Bone marrow (tissue), 2 donors: ENCODE results near the gene NUF2.
"Not testable (repeated sequence)": the region's sequence is repeated elsewhere in the genome, so short reads cannot be mapped to it uniquely, and the experiment has no call there.

Experiments used
- DNase-seq, 2 donors: peaks; one replicate each; lab custom pipeline; 2025; lab: John Stamatoyannopoulos, UW

Gene NUF2

DNA sequence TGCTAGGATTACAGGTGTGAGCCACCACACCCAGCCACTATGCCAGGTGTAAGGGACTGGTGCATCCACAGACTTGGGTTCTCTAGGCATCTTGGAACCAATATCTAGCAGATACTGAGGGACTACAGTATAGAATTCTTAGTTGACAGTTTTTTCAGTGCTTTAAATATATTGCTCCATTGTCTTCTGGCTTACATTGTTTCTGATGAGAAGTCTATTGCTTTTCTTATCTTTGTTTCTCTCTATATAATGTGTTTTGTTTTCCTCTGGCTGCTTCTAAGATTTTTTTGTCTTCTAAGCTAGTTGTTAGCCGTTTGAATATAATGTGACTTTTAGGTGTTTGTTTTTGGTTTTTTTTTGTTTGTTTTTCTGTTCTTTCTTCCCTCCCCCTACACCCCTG is 13.5 kb downstream of the NUF2 start:
- DNase-seq, result no peak

DNA sequence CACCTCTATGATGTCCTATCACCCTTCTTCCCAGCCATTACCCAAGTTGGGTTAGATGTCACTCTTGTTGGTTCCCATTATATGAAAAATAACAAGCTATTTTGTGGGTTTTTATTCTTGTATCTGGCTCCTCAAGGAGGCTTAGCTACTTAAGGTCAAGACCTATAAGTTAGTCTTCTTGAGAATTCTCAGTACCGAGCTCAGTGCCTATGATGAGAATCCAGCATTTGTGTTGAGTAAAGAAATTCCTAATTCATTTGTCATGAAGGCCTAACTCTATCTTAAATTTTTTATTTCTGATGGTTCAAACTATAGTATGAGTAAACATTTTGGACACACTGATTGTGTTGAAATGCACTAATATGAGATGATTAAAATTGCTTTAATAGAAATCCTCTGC is 15.9 kb downstream of the NUF2 start:
- DNase-seq, result no peak

DNA sequence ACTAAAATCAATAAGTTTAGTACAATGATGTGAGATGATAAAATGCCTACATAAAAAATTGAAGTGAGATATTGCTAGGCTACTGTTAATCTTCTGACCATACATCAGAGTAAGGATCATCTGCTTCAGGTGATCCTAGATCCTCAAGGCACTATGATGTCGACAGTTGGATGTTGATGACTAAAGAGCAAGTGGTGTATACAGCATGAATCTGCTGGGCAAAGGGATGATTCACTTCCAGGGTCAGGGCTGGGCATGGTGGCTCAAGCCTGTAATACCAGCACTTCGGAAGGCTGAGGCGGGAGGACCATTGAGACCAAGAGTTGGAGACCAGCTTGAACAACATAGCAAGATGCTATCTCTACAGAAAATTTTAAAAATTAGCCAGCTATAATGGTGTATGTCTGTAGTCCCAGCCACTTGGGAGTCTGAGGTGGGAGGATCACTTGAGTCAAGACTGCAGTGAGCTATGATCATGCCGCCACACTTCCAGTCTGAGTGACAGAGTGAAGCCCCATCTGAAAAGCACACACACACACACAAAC is 24.6 kb downstream of the NUF2 start:
- no peak for DNase-seq

DNA sequence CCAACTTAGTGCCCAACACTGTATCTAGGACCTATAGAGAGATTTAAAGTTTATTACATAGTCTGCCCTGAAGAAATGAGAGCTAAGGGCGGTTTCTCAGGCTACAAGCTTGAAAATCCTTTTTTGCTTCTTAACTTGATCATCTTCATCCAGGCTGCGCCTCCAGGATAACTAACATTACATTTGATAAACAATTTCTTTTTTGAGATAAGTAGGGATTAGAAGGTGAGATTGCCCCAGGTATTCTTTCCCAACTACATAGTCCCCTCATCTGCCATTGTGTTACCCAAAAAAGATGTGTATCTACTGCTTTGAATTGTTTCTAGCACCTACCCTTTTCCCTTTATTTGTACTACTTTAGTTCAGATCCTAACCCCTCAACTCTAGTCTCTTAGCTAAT is 25.4 kb downstream of the NUF2 start:
- DNase-seq, result no peak

DNA sequence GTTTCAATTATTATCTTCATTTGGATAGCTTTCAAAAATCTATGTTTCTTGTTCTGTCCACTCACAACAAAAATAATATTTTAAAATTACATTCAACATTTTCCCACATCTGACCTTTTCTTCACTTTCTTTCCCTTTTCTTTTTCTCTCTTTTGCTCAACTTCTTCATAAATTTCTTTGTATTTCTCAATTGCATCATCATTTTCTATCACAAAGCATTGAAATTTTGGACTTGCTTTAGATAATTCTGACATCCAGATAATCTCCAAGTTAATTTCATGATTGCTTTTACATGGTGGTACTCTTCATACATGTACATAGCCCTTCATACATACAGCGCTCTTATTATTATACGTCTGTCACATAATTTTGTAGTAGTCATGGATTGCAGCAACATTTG is 30.2 kb downstream of the NUF2 start:
- DNase-seq, result no peak

DNA sequence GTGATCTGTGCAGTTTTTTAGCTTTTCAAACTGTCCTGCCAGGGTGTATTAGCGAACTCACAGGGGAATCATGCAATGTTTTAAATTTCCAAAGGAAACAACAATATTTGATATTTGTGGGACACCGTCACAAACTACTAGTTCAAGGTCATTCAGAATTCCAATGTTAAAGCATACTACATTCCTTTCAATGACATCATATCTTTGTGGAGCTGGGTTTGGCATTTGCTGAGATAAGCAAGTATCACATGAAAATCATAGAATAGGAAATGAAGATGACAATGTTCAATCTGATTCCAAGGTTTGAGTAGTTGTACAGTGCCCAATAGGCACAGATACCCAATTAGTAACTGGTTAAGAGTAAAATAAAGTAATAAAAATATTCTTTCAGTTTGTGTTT is 35.6 kb downstream of the NUF2 start:
- DNase-seq, result no peak

DNA sequence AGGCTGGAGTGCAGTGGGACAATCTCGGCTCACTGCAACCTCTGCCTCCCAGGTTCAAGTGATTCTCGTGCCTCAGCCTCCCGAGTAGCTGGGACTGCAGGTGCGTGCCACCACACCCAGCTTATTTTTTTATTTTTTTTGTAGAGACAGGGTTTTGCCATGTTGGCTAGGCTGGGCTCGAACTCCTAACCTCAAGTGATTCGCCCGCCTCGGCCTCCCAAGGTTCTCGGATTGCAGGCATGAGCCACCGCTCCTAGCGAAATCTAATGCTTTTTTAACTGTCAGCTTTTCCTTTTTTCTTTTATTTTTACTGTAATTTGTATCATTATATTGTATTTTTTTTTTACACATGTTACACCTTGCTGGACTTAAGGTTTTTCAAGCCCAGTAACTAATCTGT is 36.4 kb downstream of the NUF2 start:
- DNase-seq, result not testable (repeated sequence)

DNA sequence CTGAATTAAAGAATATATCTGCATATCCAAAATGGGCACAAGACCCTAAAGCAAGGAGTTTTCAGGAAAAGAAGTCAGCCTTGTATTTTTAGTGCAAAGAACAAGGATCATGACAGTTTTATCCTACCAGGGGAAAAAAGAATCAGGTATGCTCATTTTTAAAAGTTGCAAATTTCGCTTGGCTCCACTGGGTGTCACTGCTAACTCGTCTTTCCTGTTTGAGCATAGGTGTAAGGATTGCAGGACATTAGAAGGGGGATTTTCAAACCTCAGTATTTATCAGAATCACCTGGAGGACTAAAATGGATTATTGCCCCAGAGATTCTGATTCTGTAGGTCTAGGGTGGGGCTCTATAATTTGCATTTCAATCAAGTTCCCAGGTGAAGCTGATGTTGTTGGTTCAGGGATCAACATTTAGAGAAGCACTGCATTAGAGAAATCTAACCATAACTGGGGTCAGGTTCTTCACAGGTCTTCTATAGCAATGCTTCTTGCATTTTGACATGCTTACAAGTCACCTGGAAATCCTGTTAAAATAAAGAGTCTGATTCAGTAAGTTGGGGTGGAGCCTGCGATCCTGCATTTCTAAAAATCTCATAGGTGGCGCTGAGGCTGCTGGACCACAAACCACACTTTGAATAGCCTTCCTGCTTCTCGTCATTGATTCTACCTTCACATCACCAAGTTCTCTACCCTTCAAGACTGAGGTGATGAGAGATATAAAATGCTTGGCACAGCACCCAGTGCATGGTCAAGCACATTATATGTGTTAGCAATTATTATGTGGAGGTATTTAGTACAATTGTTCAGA is 39.6 kb downstream of the NUF2 start:
- DNase-seq, result no peak

DNA sequence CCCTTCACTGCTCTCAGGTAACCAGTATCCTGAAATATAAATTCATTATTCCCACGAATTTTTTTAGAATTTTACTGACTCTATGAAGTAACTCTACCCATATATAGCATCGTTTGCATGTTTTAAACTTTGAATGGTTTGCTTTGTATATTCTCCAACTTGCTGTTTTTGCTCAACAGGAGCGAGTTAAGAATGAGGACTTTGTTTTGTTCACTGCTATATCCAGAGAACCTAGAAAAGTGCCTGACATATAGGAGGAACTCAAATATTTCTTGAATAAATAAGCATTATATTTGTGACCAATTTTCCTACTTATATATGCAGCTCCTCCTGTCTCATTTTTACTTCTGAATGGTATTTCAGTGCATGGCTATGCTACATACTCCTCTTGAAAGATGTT is 43.4 kb downstream of the NUF2 start:
- no peak for DNase-seq

DNA sequence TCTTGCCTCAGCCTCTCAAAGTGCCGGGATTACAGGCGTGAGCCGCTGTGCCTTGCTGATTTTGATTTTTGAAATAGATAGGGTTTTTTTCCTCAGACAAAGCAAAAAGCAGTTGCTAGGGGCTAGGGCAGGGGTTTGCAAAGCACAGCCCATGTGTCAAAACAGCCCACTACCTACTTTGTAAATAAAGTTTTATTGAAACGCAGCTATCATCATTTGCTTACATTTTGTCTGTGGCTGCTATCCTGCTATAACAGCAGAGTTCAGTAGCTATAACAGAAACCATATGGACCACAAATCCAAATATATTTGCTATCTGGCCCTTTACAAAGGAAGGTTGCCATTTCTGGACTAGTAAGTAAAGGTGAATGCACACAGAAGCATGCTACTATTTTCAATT is 44.8 kb downstream of the NUF2 start:
- DNase-seq, result no peak

DNA sequence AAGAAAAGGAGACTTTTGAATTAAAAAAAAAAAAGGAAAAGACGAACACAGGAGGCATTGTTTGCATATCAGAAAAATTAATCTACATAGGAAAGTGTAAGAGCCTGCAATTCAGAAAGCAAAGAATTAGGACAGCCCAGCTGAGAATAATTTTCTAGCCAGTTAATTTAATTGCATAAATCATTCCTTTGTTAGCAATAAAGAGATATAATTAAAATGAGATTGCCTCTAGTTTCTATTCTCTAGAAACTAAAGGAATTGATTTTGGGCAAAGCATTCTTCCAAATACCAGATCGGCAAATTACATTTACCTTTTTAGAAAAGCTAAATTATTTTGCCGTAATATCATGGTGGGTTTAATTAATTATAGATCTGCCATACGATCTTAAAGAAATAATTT is 46.0 kb downstream of the NUF2 start:
- no peak for DNase-seq

DNA sequence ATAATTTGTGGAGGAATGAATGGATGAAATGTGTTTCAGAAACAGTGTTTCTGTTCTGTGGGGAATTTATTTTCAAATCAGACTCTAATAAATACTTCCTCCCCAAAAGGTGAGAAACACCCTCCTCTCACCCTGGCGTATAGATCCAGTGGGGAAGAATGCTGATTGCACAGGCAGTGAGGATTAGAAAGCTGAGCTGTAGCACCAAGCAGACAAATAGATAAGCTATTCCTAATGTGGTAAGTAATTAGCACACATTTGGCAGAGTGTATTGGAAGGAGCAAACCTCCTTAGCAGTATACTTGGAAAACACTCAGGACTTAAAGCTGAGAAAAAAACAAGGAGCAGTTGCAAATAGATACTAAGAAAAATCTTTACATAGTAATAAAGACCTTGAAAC is 50.8 kb downstream of the NUF2 start:
- no peak for DNase-seq

DNA sequence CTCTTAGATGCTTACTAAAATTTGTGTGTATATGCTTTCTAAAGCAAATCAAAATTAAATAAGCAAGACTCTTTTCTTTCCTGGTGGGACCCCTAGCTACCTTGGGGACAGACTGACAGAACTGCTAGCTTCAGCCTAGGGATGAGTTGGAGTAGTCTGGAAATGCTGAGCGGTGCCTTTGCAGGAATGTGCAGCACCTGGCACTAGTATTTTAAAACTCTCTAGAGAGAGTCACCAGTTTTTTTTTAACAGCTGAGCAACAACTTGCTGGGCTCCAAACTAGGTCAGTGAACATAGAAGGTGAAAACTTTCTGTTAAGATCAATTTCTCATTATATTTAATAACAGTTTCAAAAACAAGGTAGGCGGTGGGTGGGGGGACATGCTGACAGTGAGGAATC is 56.8 kb downstream of the NUF2 start:
- DNase-seq, result no peak

DNA sequence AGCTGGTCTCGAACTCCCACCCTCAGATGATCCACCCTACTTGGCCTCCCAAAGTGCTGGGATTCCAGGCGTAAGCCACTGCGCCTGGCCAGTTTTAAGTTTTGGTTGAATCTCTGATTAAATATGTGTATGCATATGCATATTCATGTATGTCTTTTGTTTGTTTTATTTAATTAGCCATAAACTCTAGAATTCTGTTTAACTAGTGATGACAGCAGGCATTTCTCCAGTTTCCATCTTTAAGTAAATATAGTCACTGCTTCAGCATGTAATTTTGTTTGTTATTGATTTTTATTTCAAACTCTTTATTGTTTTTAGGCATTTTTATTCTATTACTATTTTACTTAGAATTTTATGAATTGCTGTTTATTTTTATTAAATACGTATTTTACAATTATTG is 58.0 kb downstream of the NUF2 start:
- DNase-seq, result no peak

DNA sequence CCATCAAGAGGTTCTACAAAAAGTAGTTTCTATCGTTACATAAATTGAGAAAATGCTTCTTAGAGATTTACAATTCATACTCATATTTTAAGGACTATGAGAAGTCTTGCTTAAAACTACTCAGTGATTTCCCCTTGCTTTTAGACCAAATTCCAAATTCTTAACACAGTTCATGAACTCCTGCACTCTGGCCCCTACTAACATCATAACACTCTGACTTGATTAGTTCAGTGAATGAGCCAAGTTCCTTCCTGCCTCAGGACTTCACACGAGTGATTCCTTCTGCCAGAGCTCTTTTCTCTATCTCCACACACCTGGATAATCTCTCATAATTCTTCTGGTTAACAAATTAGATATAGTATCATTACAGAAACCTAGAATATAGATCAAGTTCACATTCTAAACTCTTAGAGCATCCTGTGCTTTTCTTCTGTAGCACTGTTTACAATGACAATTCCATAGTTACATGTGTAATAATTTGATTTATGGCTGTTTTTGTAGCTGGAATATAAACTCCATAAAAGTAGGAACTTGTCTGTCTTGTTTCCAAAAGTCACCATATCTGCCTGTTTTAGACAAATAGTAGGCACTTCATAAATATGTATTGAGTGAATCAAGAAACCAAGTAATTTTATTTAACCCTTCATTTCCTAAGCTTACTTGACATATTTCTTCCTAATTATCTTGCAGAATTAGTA is 59.9 kb downstream of the NUF2 start:
- no peak for DNase-seq

DNA sequence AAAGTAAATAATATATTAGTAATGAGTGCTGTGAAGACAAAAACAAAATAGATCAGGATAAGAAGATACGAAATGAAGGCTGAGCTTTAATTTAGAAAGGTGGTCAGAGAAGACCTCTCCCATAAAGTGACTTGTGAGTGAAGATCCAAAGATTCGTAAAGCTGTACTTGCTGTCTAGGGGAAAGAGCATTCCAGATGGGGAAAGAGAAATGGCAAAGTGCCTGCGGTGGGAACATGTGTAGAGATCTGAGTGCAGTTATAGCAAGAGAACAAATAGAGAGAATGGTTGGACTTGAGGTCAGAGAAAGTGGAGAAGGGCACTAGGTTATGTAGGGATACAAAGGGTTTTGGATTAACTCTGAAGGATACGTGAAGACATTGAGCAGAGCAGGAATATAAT is 60.6 kb downstream of the NUF2 start:
- no peak for DNase-seq

DNA sequence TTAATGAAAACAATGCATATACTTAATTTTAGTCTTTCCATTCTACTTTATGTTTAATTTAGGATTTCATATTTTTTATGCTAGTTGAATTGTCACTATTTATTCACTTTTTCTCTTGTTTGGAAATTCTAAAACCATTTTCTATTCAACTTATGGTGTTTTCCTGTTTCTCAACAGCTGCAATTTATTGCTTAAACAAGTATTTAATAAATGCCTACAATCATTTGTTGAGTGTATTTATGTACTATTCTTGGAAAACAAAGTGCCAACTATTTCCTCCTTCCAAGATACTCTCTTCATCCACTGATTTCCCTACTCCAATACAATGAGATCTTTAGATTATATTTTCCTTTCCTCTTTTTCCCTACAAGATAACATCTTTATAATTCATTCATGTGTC is 65.4 kb downstream of the NUF2 start:
- no peak for DNase-seq

DNA sequence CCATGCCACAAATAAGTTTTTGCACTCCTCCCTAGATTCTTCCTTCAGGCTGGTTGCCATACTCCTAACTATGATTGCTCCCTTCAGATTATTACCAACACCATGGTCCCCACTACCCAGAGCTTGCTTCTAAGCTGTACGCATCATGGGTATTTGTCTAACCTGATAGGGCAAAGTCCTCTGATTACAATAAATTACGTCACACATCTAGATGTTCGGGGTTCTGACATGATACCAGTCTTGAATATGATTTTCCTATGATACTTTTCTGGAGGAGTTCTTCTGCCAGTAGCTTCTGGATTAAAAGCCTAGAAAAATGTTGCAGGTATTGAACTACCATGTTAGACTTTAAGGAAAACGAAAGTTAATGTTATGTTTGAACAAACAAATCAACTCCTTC is 67.2 kb downstream of the NUF2 start:
- no peak for DNase-seq

DNA sequence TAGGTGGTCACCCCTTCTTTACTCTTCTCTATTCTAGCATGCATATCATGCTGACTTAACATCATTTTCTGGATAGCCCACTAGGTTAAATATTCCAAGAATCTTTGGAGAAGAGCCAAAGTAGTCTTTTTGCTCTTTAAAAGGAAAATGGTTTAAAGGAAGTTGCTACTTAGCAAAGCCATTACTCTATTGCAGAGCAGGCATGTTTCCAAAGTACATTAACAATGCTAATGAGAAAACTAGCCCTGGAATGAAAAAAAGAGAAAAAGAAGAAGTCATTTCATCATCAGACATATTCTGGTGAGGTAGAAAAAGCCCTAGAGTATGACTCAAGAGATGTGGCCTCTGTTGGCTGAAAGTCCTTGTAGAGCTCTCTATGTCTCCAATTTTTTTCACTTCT is 74.0 kb downstream of the NUF2 start:
- DNase-seq, result no peak

DNA sequence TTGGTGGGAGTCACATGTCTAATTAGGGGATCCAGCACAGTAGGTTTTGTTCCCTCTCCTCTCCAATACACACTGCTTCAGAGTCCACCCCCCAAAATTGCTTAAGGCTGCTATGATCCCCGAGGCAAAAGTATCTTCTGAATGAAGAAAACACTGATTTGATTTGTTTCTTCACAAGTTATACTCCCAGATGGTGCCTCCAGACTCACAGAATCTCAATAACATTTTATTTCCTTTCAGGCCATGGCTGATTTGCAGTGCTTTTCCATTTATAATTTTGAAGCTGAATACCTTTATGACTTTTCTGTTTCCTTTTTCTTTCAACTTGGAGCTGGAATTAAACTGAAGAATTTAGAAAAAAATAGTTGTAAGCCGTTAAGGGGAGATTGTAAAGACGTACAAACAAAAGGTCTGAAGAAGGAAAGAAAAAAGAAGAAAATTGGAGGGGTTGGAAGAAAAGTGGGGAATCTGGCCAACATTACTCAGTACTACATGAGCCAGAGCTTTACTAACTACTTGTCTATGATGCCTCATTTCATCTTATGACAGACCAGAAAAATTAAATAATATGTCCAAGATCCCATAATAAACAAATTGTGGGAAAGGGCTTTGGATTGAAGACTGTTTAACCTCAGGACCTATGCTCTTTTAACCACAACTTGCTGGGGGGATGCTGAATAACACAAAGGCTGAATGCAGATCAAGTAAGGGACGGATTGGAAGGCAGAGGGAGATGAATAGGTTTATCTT is 75.9 kb downstream of the NUF2 start:
- DNase-seq, result no peak

DNA sequence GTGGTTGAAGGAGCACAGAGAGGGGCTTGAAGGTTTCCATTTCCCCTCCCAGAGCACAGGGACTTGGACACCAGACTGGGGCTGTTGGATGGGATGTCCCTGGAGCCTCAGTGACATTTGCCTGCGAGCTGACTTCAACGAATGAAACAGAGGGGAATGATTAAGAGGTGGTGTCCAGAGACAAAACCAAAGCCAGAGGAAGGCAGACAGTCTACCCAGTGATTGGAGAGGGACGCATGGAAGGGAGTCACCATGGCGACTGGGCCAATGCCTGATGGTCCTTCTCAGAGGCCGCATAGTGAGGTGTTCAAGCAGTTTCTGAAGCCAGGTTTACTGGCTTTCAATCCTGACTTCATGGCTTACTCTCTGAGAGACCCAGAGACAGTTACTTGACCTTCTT is 77.2 kb downstream of the NUF2 start:
- DNase-seq, result no peak

DNA sequence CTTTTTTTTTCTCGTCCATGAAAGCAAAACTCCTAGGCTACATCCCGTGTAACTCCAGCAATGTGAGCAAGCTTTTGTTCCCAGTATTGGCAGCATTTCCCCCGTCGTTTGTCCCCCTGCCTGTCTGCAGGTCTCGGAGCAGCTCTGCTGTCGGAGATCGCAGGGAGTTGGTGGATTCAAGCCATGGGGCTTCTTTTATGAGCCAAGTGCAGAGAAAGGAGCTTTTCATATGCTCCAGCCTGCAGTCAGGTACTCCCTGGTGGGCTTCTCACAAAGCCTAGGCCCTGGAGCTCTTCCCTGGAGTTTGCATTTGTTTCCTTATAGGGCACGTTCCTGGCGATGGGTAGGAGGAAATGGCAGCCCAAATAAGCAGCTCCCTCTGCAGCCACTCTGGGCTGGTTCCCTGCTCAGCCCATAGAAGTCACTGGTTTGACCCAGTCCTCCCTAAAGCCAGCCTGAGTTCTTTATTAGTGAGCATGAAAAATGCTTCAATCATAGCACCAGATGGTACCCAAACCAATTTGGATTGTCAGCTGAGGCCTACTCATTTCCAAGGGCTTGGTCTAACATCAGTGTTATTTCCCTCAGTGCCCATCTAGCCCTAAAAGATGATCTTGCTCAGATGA is 78.3 kb downstream of the NUF2 start:
- no peak for DNase-seq
